Activated naive CD4-positive, alpha-beta T cell treated with anti-CD3 and anti-CD28 coated beads for 36 hours (primary cell): ENCODE results near the gene KLHL5. TPM values are rescaled to one million over a fixed set of nuclear protein-coding genes. Genes with fewer than 3 reads are reported as not detected.

Experiments used
- CTCF ChIA-PET: fragments of 350-600 bp; sonication (Branson Sonifier 250); formaldehyde crosslinking; loops from one replicate; lab custom pipeline; 2021; ENCODE audit warnings: antibody characterized with exemption; lab: Charles Lee
- DNase-seq: peaks from one replicate; pipeline ENCODE4 v3.0.0-alpha.2; 2020
- H3K27ac Mint-ChIP-seq: one replicate; pipeline ENCODE4 v1.8.0; 2021; ENCODE audit warnings: mild to moderate bottlenecking, mixed read lengths
- H3K27me3 Mint-ChIP-seq: one replicate; pipeline ENCODE4 v1.8.0; 2021; ENCODE audit warnings: low read depth, mixed read lengths
- H3K36me3 Mint-ChIP-seq: one replicate; pipeline ENCODE4 v1.8.0; 2021; ENCODE audit warnings: low read depth, mixed read lengths
- H3K4me1 Mint-ChIP-seq: one replicate; pipeline ENCODE4 v1.8.0; 2021; ENCODE audit warnings: low read depth, mixed read lengths
- H3K4me3 Mint-ChIP-seq: one replicate; pipeline ENCODE4 v1.8.0; 2021; ENCODE audit warnings: mild to moderate bottlenecking, moderate library complexity, mixed read lengths
- H3K9me3 Mint-ChIP-seq: one replicate; pipeline ENCODE4 v1.8.0; 2021; ENCODE audit warnings: mixed read lengths
- intact Hi-C: fragments of 100-400 bp; cut with micrococcal nuclease; formaldehyde crosslinking; loops from one replicate; pipeline ENCODE4 v1.15.1; 2023
- total RNA-seq, 2 experiments: library from RNA; stranded (reverse); gene quantifications; one replicate each; pipeline ENCODE4 v1.2.3, GENCODE V29; 2021

KLHL5 gene
- total RNA-seq, 2 experiments from 2014 or later, result 14.1 to 14.9 TPM

GRCh38 chr4:39154009-39154408, 92.0 kb downstream of the KLHL5 start:
- CTCF ChIA-PET, result interaction anchor here (0.8 kb wide), 1 partner anchor 11 kb away, joined by 3 read pairs; no protein-coding TSS in a partner anchor
- H3K9me3 Mint-ChIP-seq, result no peaks in the 10 kb centered on the region
- no peaks in the 10 kb centered on the region for H3K27me3 Mint-ChIP-seq
- intact Hi-C loops, result no loop called here
- peaks cover 4% of the 10 kb centered on the region for H3K4me1 Mint-ChIP-seq
- H3K4me3 Mint-ChIP-seq, result no peak overlapping the region
- H3K36me3 Mint-ChIP-seq, result no peaks in the 10 kb centered on the region
- DNase-seq, result no peak
- no peak overlapping the region for H3K27ac Mint-ChIP-seq

DNA sequence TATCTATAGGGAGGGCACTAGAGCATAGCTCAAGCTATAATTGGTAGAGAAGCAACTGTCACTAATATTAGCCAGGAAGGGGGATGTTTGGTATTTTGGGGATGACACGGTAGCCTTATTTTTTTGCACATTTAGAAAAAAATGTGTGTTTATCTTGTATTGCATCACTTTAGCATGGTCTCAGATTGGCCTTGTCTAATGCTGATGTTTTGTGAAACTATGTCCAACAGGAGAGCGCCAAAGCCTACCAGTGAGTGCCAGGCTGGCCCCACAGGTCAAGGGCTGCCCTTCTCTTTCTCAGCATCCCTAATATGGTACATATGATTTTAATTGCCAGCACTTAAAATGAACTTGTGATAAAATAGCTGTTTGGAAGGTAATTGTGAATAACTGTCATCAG, 95.5 kb downstream of the KLHL5 start:
- intact Hi-C loops, result no loop called here
- CTCF ChIA-PET, result interaction anchor here (0.6 to 1.3 kb wide), 2 partner anchors 254 to 297 kb away, joined by 3 read pairs; no protein-coding TSS in a partner anchor
- no peak for DNase-seq
- Mint-ChIP-seq H3K36me3 (no peaks in the 10 kb centered on the region), H3K4me1 (no peaks in the 10 kb centered on the region), H3K27me3 (no peaks in the 10 kb centered on the region), H3K4me3 (no peak overlapping the region), H3K9me3 (no peaks in the 10 kb centered on the region), H3K27ac (no peak overlapping the region)

DNA sequence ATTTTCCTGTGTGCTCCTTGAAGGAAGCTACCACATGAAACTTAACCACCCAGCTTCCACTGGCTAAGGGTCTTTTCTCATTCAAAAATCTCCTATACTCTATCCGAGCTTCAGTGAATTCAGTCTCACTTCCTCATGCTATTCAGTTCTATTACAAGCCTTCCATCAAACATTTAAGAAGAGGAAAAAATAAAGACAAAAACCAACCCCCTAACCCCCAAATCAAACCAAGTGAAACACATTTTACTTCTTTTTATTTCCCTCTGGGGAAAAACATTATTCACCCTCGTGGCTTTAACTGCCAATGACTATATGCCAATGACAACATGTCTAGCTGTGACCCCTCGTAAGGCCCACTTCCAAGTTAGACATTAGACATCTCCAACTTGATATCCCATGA, 104.1 kb downstream of the KLHL5 start:
- Mint-ChIP-seq H3K4me3 (no peak overlapping the region), H3K36me3 (no peaks in the 10 kb centered on the region), H3K9me3 (peaks cover 5% of the 10 kb centered on the region), H3K27ac (no peak overlapping the region), H3K27me3 (no peaks in the 10 kb centered on the region), H3K4me1 (peaks cover 4% of the 10 kb centered on the region)
- DNase-seq, result no peak
- CTCF ChIA-PET, result interaction anchor here (1.3 kb wide), 1 partner anchor 16 kb away, joined by 3 read pairs; no protein-coding TSS in a partner anchor
- intact Hi-C loops, result no loop called here

GRCh38 chr4:39166669-39167068, 104.6 kb downstream of the KLHL5 start:
- Mint-ChIP-seq H3K36me3 (no peaks in the 10 kb centered on the region), H3K27me3 (no peaks in the 10 kb centered on the region), H3K4me3 (no peak overlapping the region), H3K4me1 (peaks cover 4% of the 10 kb centered on the region), H3K9me3 (peaks cover 5% of the 10 kb centered on the region), H3K27ac (no peak overlapping the region)
- CTCF ChIA-PET, result interaction anchor here (1.3 kb wide), 1 partner anchor 15 kb away, joined by 3 read pairs; no protein-coding TSS in a partner anchor
- intact Hi-C loops, result no loop called here
- no peak for DNase-seq

DNA sequence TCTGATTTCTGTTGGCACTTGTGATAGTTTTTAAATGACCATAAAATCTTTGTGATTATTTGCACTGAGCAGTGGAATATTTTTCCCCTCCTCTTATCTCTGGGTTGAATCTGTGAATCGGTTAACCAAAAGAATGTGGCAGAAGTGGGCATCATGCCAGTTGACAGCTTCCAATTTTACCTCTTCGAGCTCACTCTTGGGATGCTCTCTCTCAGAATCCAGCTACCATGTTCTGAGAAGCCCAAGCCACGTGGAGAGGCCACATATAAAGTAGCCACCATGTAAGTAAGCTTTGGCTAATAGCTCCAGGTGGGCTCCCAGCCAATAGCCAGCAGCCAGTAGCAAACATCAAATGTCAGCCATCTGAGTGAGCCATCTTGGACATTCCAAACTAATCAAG, 107.4 kb downstream of the KLHL5 start:
- Mint-ChIP-seq H3K36me3 (no peaks in the 10 kb centered on the region), H3K9me3 (peaks cover 5% of the 10 kb centered on the region), H3K4me3 (no peak overlapping the region), H3K27me3 (no peaks in the 10 kb centered on the region), H3K27ac (no peak overlapping the region), H3K4me1 (peaks cover 4% of the 10 kb centered on the region)
- CTCF ChIA-PET, result interaction anchor here (0.5 to 0.6 kb wide), 2 partner anchors 305 to 638 kb away, joined by 3 read pairs; no protein-coding TSS in a partner anchor
- DNase-seq, result no peak
- intact Hi-C loops, result no loop called here

GRCh38 chr4:39170301-39170700, 108.3 kb downstream of the KLHL5 start:
- H3K4me3 Mint-ChIP-seq, result no peak overlapping the region
- CTCF ChIA-PET, result no interaction called here
- H3K27me3 Mint-ChIP-seq, result no peaks in the 10 kb centered on the region
- H3K27ac Mint-ChIP-seq, result no peak overlapping the region
- H3K9me3 Mint-ChIP-seq, result peaks cover 5% of the 10 kb centered on the region
- no peaks in the 10 kb centered on the region for H3K36me3 Mint-ChIP-seq
- no peak for DNase-seq
- H3K4me1 Mint-ChIP-seq, result peaks cover 4% of the 10 kb centered on the region
- intact Hi-C loops, result no loop called here

Other genes starting within 250 kb of the KLHL5 start
- 1 to 10 TPM; 3.6 TPM for gene TLR6, start 205.4 kb upstream of the KLHL5 start, total RNA-seq
- gene FAM114A1, start 194.4 kb upstream of the KLHL5 start, total RNA-seq, result under 1 TPM; 0.24 to 0.81 TPM
- 10 to 100 TPM; 10.2 to 11.3 TPM for gene TMEM156, start 29.8 kb upstream of the KLHL5 start, total RNA-seq
- 10 to 100 TPM; 12.9 to 18.9 TPM for gene WDR19, start 120.3 kb downstream of the KLHL5 start, total RNA-seq